OCI-LY1 (cell line): ENCODE data around the gene IGLL5.

Experiments used
- CTCF ChIP-seq: fragments of 200-600 bp; sonication (generic), shearing (Covaris generic); IDR thresholded peaks from 2 replicates; pipeline ENCODE4 v1.5.1; 2017; ENCODE audit warnings: mild to moderate bottlenecking, antibody characterized with exemption, low read length, moderate library complexity, mixed read lengths
- EZH2 ChIP-seq: fragments of 200-600 bp; sonication (generic), shearing (Covaris generic); IDR thresholded peaks from 2 replicates; pipeline ENCODE4 v1.8.0; 2017; ENCODE audit warnings: borderline replicate concordance, mixed run types, mild to moderate bottlenecking, antibody characterized with exemption, low read length, moderate library complexity, mixed read lengths

GRCh38 chr22:22891139-22891621 lies 3.6 kb downstream of the IGLL5 start:
- TF ChIP-seq CTCF: no peak
- no peak for TF ChIP-seq EZH2
